GM12878 (cell line): ENCODE data around the gene KPNA1. TPM values are rescaled to one million over a fixed set of nuclear protein-coding genes. Genes with fewer than 3 reads are reported as not detected.

Source experiments
- ATAC-seq: fragments of 200-7000 bp; cut with Tn5 transposase; 3 replicates; pipeline ENCODE4 v1.9.1; 2020; ENCODE audit warnings: mild to moderate bottlenecking, moderate library complexity
- BruUV-seq: library from RNA; stranded (reverse); fragments of 400-500 nt; replicated peaks from 2 replicates; lab custom pipeline; 2021; lab: Mats Ljungman, UMichigan
- CTCF ChIA-PET: fragments of 300-600 bp; sonication (Branson Sonifier 250); formaldehyde crosslinking; extraction: SDS; loops from one replicate; lab custom pipeline; 2021; ENCODE audit warnings: inconsistent platforms; lab: Yijun Ruan, JAX
- POLR2A ChIA-PET: fragments of 350-600 bp; formaldehyde crosslinking; extraction: SDS; loops from one replicate; lab custom pipeline; 2021; ENCODE audit warnings: inconsistent platforms; lab: Charles Lee
- RAD21 ChIA-PET: fragments of 300-600 bp; sonication (Branson Sonifier 250); formaldehyde crosslinking; loops from one replicate; lab custom pipeline; 2023; ENCODE audit warnings: antibody characterized with exemption; ENCODE audit not compliant: unreplicated experiment; lab: Charles Lee
- SMC1A ChIA-PET: fragments of 300-600 bp; sonication (Branson Sonifier 250); formaldehyde crosslinking; loops from one replicate; lab custom pipeline; 2023; ENCODE audit not compliant: unreplicated experiment, uncharacterized antibody; lab: Charles Lee
- DNase-seq: peaks from one replicate; pipeline ENCODE4 v3.0.0-alpha.2; 2011; ENCODE audit warnings: low read depth, low spot score
- FAIRE-seq: peaks from 3 replicates; lab custom pipeline; 2011; peaks lifted over from hg19 to GRCh38; lab: Jason Lieb, UNC
- H2AFZ ChIP-seq: 2 replicates; pipeline ENCODE4 v1.6.0; 2011; ENCODE audit warnings: low read depth, low read length, control low read depth; ENCODE audit not compliant: control insufficient read depth
- H3K27ac ChIP-seq: 2 replicates; pipeline ENCODE4 v1.5.1; 2011; ENCODE audit warnings: control low read depth; ENCODE audit not compliant: control insufficient read depth, insufficient read depth
- H3K27me3 ChIP-seq, 2 experiments: replicated peaks in 1 of 2; 2 replicates each; pipeline versions ENCODE4 v1.6.0 to v1.6.1; 2011; ENCODE audit warnings: low read length in 1 of 2; ENCODE audit not compliant: control insufficient read depth in 2 of 2, insufficient read depth in 2 of 2
- H3K36me3 ChIP-seq, 2 experiments: 2 replicates each; pipeline ENCODE4 v1.5.1; 2011; ENCODE audit warnings: low read length in 1 of 2; ENCODE audit not compliant: control insufficient read depth in 2 of 2, insufficient read depth in 2 of 2
- H3K4me1 ChIP-seq: 2 replicates; pipeline ENCODE4 v1.6.1; 2011; ENCODE audit warnings: mild to moderate bottlenecking, low read length, moderate library complexity, mixed read lengths; ENCODE audit not compliant: control insufficient read depth, insufficient read depth
- H3K4me2 ChIP-seq: 2 replicates; pipeline ENCODE4 v1.6.0; 2011; ENCODE audit warnings: control low read depth; ENCODE audit not compliant: control insufficient read depth, insufficient read depth
- H3K4me3 ChIP-seq: fragments of 200-600 bp; sonication (generic); 2 replicates; pipeline ENCODE4 v1.5.1; 2016
- H3K79me2 ChIP-seq: 2 replicates; pipeline ENCODE4 v1.6.0; 2011; ENCODE audit warnings: low read length; ENCODE audit not compliant: control insufficient read depth, insufficient read depth
- H3K9ac ChIP-seq: 2 replicates; pipeline ENCODE4 v1.8.0; 2011; ENCODE audit warnings: low read length, control low read depth, mixed read lengths; ENCODE audit not compliant: control insufficient read depth, insufficient read depth
- H3K9me3 ChIP-seq: replicated peaks from 3 replicates; pipeline ENCODE4 v1.5.1; 2011; ENCODE audit warnings: mild to moderate bottlenecking, low read length; ENCODE audit not compliant: control insufficient read depth, insufficient read depth
- H4K20me1 ChIP-seq: 2 replicates; pipeline ENCODE4 v1.6.0; 2011; ENCODE audit not compliant: control insufficient read depth, insufficient read depth
- RUNX3 ChIP-seq: IDR thresholded peaks from 2 replicates; pipeline ENCODE4 v1.6.1; 2012; ENCODE audit warnings: low read length, inconsistent platforms
- ZBED1 ChIP-seq: IDR thresholded peaks from 2 replicates; pipeline ENCODE4 v1.6.1; 2016; ENCODE audit warnings: borderline replicate concordance
- ZNF687 ChIP-seq: fragments of 450-650 bp; IDR thresholded peaks from 2 replicates; pipeline ENCODE4 v1.6.1; 2017; ENCODE audit warnings: mild to moderate bottlenecking, moderate library complexity
- WGBS: methylation state at CpG from one replicate; pipeline ENCODE4 v1.1.6; 2016; ENCODE audit warnings: low lambda C conversion rate; ENCODE audit not compliant: insufficient replicate concordance, insufficient coverage; ENCODE audit errors: missing lambda C conversion rate; 5-methylcytosine and 5-hydroxymethylcytosine counted together
- in situ Hi-C: fragments of 300-500 bp; cut with MboI; formaldehyde crosslinking; loops from 9 replicates; pipeline ENCODE4 v1.14.3; 2018; ENCODE audit warnings: mixed read lengths
- intact Hi-C: fragments of 100-400 bp; cut with micrococcal nuclease; formaldehyde crosslinking; loops from one replicate; pipeline ENCODE4 v1.14.2; 2022; ENCODE audit not compliant: unreplicated experiment
- polyA plus RNA-seq, 11 experiments: library from polyadenylated mRNA; depleted of rRNA in 4 of 11; unstranded in 6 of 11; stranded (reverse) in 5 of 11; fragments of >200 nt; fragmentation: Nextera tagmentation in 4 of 11; fragmentation: Illumina TruSeq in 1 of 11; extraction: Ambion mirVana in 4 of 11; extraction: Trizol in 1 of 11; gene quantifications; 1 replicate in 1 of 11; 2 replicates in 10 of 11; pipeline versions ENCODE4 v1.2.1 to v1.2.3, GENCODE V29; 2011 to 2016; ENCODE audit warnings: inconsistent platforms in 2 of 11, missing spikeins in 2 of 11, low read depth in 1 of 11
- total RNA-seq, 4 experiments: library from RNA; depleted of rRNA in 3 of 4; stranded (reverse); fragments of >200 nt in 3 of 4; fragmentation: Illumina TruSeq in 1 of 4; extraction: Trizol in 1 of 4; gene quantifications; 2 replicates each; pipeline versions ENCODE4 v1.2.1 to v1.2.3, GENCODE V29; 2013 to 2021
- TF ChIP-seq, protein P1 (sequence below): IDR thresholded peaks from 2 replicates; pipeline ENCODE4 v1.6.1; 2012; ENCODE audit warnings: low read length, inconsistent platforms

Gene KPNA1
- total and polyA plus RNA-seq, 10 of the 15 experiments (the other 5 are each of a cell fraction or from before 2014, with no cell fraction given): 8.5 to 52.7 (median 41.0) TPM

DNA sequence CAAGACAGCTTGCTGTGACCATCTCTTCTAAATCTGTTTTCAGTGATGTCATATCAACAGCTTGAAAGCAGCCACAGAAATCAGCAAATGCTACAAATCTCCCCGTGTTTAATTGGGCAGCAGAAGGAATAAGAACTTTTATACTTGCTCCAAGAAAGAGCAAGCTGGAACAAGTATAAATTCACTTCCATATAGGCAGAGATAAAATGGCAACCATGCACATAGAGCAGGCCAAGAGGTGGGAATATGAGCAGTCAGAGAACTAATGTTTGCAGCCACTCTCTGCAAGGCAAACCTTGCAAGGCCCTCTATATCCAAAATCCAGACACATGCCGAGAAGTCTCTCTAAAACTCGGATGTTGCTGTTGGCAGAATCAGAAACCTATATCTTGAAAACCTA is 33.3 kb upstream of the KPNA1 start:
- WGBS: 97% methylated on average over 3 of the region's 3 CpGs
- CTCF ChIA-PET: interaction anchor here (0.5 to 1.7 kb wide), 5 partner anchors 11 to 157 kb away, joined by 3 to 8 read pairs (median 7); no protein-coding TSS in a partner anchor
- no peak for ATAC-seq

More for the DNA sequence above, 33.3 kb upstream of the KPNA1 start:
- ChIA-PET RAD21 (interaction anchor here (1.1 to 1.7 kb wide), 3 partner anchors 88 to 999 kb away, joined by 3 read pairs; no protein-coding TSS in a partner anchor), POLR2A (interaction anchor here (0.6 to 1.1 kb wide), 2 partner anchors 36 to 301 kb away, joined by 3 to 4 read pairs; no protein-coding TSS in a partner anchor), SMC1A (interaction anchor here (0.7 to 4.7 kb wide), 9 partner anchors 9 to 308 kb away, joined by 3 to 27 read pairs (median 3); no protein-coding TSS in a partner anchor)
- H3K27ac ChIP-seq: no peak overlapping the region
- no peak overlapping the region for H2AFZ ChIP-seq
- H3K4me2 ChIP-seq: no peak overlapping the region
- no peak for DNase-seq
- H3K4me1 ChIP-seq: no peaks in the 10 kb centered on the region
- H4K20me1 ChIP-seq: no peaks in the 10 kb centered on the region
- no TSS peak for BruUV-seq
- H3K27me3 ChIP-seq: no peaks in the 10 kb centered on the region
- peaks cover 2 to 16% of the 10 kb centered on the region in 2 experiments; a peak in 3 of 4 replicates for H3K36me3 ChIP-seq
- TF ChIP-seq ZNF687 (no peak), ZBED1 (no peak), RUNX3 (no peak)
- TF ChIP-seq, protein P1, sequence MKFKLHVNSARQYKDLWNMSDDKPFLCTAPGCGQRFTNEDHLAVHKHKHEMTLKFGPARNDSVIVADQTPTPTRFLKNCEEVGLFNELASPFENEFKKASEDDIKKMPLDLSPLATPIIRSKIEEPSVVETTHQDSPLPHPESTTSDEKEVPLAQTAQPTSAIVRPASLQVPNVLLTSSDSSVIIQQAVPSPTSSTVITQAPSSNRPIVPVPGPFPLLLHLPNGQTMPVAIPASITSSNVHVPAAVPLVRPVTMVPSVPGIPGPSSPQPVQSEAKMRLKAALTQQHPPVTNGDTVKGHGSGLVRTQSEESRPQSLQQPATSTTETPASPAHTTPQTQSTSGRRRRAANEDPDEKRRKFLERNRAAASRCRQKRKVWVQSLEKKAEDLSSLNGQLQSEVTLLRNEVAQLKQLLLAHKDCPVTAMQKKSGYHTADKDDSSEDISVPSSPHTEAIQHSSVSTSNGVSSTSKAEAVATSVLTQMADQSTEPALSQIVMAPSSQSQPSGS: no peak
- no peak overlapping the region for H3K9ac ChIP-seq
- no peak overlapping the region for H3K4me3 ChIP-seq
- intact Hi-C loops (no loop called here), in situ Hi-C loops (no loop called here)
- no peak for FAIRE-seq
- no peaks in the 10 kb centered on the region for H3K9me3 ChIP-seq
- H3K79me2 ChIP-seq: no peaks in the 10 kb centered on the region
